DMS79 (cell line): ENCODE results near the gene PPP3R1.
A peak's percentile ranks its signal among the peaks of the same experiment; 100 is the strongest.
"Not testable (repeated sequence)": the region's sequence is repeated elsewhere in the genome, so short reads cannot be mapped to it uniquely, and the experiment has no call there.

ENCODE experiments used
- DNase-seq: peaks from one replicate; lab custom pipeline; 2025; lab: John Stamatoyannopoulos, UW

Gene PPP3R1

GRCh38 chr2:68188831-68189230 is 63.5 kb downstream of the PPP3R1 start:
- no peak for DNase-seq

GRCh38 chr2:68187329-68187728 is 65.0 kb downstream of the PPP3R1 start:
- no peak for DNase-seq

DNA sequence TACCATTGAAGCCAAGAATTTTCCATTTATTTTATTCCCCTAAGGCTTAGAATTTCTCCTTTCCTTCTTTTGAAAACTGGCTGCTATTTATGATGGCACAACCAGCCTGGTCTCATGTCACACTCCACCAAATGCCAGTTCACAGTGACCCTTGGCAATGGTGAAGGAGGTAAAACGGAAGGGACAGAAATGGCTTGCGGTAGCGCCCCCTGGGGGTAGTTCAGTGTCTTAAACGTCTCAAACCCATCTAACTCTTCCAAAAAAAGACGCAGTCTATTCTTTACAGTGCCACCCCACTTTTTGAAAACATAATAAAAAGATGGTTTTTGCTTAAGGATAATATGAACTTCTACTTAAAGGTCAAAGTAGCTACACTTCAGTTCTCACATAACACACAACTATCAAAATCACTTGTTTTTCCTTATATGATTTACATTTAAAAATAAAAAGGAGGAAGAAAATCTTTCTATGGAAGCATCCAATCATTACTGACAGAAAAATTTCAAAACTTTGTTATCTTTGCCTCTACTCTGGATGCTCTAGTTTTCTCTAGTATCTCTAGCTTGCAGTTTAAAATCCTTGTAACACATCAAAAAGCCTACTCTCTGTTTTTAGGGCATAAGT is 66.7 kb downstream of the PPP3R1 start:
- DNase-seq: no peak

GRCh38 chr2:68182902-68183301 is 69.4 kb downstream of the PPP3R1 start:
- no peak for DNase-seq

DNA sequence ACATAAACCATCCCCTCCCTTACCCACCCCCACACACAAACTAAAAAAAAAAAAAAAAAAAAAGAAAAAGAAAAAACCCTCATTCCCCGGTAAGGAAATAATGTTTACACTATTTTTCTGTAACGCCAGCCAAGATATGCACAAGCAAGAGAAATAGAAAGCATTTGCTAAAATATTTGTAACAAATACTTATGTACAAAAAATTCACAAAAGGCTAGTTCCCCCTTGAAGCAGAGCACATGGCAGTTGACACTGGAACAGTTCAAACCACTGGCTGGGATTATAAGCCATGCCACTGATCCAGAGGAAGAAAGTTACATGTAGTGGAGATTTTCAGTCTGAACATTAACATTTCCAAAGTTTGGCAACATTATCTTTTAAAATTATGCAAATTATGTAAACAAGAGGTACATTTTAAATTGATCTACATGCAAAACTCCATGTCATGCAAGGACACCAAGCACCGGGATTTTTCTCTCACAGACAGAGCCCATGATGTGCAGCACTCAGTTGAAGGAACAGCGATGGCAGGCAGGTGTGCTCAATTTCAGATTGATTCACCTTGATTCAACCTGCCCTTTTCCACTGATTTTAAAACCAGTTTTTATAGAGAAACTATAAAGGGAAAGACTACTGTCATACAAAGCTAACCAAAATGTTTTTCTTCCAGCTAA is 73.2 kb downstream of the PPP3R1 start:
- DNase-seq: no peak

DNA sequence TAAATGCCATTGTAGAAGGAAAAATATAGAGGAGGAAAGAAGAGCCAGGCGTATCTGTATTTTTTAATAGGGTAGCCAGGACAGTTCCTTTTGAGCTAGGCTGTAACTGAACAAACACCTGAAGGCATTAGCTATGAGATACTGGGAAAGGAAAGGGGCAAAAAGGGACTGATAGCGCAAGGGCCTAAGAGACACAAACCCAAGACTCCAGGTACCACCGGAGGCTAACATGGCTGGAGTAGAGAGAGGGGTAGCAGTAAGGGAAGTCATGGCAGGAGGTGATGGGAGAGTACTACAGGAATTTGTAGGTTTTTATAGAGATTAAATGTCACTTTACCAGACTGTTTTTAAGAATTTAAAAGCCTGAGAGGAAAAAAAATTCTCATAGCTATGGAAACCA is 73.9 kb downstream of the PPP3R1 start:
- no peak for DNase-seq

DNA sequence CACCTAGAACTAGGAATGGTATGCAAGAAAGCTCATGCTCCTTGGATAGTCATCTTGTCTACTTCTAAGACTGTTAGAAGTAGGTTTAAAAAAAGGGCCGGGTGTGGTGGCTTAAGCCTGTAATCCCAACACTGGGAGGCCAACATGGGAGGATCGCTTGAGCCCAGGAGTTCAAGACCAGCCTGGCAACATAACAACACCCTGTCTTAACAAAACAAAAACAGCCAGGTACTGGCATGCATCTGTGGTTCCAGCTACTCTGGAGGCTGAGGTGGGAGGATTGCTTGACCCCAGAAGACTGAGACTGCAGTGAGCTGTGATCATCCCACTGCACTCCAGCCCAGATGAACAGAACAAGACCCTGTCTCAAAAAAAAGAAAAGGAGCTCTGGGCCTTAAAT is 74.8 kb downstream of the PPP3R1 start:
- no peak for DNase-seq

DNA sequence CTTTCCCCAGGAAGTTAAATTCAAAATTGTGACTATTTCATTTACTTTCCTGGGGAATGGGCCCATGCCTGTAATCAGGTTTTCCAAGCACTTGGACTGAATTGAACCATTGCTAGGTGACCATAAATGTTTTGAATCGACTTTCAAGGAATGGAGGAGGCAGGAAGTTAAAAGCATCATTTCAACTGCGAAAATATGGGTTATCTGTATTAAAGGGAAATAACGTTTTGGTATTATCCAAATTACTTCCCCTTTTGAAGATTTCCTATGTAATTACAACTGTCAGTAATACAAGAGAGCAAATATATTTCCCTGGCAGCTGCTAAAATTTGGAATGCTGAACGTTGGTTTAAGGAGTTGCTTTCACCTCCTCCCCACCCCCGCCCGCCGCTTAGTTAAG is 75.7 kb downstream of the PPP3R1 start:
- no peak for DNase-seq

DNA sequence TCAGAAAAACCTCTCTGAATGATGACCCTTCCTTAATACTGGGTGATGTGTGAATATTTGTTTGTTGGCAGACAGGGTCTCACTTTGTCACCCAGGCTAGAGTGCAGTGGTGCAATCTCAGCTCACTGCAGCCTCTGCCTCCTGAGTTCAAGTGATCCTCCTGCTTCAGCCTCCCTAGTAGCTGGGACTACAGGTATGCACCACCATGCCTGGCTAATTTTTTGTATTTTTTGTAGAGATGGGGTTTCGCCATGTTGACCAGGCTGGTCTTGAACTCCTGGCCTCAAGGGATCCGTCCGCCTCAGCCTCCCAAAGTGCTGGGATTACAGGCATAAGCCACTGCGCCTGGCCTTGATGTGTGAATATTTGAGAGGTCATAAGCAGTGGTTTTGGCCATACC is 77.1 kb downstream of the PPP3R1 start:
- DNase-seq: not testable (repeated sequence)

DNA sequence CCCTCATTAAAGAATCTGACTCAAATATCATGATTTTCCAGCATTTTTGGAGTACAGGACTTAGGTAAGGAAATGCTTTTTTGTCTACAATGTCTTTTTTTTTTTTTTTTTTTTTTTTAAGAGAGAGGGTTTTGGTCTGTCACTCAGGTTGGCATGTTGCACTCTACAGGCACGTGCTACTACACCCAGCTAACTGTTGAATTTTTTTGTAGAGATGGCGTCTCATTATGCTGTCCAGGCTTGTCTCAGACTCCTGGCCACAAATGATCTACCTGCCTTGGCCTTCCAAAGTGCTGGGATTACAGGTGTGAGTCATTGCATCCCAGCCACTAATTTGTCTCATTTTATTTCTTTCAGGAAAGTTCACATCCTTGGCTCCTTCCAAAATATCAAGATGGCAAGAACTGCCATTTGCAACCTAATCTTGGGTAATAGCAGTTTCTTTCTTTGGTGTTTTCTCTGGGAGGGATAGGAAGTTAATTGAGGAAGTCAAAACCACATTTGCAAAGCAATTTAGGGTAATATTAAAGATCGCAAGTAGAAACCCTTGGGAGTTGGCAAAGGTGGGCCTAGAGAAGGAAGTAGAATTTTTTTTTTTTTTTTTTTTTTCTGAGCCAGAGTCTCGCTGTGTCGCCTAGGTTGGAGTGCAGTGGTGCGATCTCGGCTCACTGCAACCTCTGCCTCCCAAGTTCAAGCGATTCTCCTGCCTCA is 79.2 kb downstream of the PPP3R1 start:
- no peak for DNase-seq

GRCh38 chr2:68172521-68172920 is 79.8 kb downstream of the PPP3R1 start:
- no peak for DNase-seq

GRCh38 chr2:68171684-68172083 is 80.6 kb downstream of the PPP3R1 start:
- DNase-seq: no peak

DNA sequence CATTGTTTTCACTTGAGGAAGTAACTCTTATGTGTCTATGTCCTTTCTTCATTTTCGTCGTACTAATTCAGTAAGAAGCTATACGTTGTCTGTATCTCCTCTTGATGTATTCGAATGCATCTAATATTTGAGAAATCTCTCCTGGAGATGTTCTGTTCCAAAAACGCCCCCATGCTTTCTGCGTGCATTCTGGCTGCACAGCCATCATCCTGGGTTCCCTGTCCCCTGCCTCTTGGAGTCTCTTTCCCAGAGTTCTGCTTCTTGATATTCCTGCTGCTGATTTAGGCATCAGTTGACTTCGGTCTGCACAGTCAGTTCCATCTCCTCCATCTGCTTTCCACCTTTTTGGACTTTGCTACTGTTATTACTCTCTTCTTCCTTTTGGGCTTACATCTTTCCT is 81.2 kb downstream of the PPP3R1 start:
- DNase-seq: no peak

GRCh38 chr2:68169308-68169707 is 83.0 kb downstream of the PPP3R1 start:
- DNase-seq: no peak

GRCh38 chr2:68167186-68167585 is 85.1 kb downstream of the PPP3R1 start:
- DNase-seq: no peak

GRCh38 chr2:68163641-68164040 is 88.7 kb downstream of the PPP3R1 start:
- no peak for DNase-seq

- DNase-seq: no peak
These were observed 94.2 kb downstream of the PPP3R1 start for GRCh38 chr2:68158134-68158447.

GRCh38 chr2:68157402-68158133 is 94.8 kb downstream of the PPP3R1 start, which contains the start of gene PNO1:
TSS of gene PNO1 (plus strand) at chr2:68157888. CDS start at chr2:68157935, 47 bp downstream.
- DNase-seq: peak; percentile 90

GRCh38 chr2:68157002-68157401 is 95.3 kb downstream of the PPP3R1 start:
- no peak for DNase-seq

DNA sequence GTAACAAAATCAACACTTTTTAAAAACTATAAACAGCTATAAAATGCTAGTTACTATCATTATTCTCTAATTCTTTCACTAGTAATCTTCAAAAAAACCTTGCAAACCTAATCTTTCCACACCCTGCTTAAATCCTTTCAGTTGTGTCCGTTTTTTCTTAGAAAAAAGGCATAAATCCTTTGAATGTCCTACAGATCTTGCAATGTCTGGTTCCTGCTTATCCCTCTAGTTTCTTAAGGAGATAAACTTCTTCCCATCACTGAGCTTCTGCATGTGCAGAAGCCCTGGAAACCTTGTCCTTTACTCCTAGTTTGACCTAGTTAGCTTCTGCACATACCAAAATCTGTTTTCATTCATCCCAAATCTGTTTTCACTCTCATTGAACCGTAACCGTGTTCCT is 95.9 kb downstream of the PPP3R1 start:
- DNase-seq: no peak

DNA sequence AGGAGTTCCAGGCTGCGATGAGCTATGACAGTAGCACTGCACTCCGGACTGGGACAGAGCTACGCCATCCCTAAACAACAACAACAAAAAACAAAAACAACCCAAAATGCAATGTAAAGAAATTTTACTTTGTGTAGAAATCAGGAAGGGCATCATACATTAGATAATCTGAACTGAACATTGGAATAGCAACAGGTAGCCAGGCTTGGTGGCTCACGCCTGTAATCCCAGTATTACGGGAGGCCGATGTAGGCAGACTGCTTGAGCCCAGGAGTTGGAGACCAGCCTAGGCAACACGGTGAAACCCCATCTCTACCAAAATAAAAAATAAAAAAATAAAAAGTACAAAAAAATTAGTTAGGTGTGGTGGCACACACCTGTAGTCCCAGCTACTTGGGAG is 96.7 kb downstream of the PPP3R1 start:
- DNase-seq: no peak

- DNase-seq: no peak
These were observed 99.5 kb downstream of the PPP3R1 start for GRCh38 chr2:68152681-68153347.
